COLO668 (cell line): Measurements from ENCODE around the gene ADGRD1.

Experiments used
- DNase-seq: peaks from one replicate; lab custom pipeline; 2025; ENCODE audit not compliant: unreplicated experiment; lab: John Stamatoyannopoulos, UW

ADGRD1 gene

DNA sequence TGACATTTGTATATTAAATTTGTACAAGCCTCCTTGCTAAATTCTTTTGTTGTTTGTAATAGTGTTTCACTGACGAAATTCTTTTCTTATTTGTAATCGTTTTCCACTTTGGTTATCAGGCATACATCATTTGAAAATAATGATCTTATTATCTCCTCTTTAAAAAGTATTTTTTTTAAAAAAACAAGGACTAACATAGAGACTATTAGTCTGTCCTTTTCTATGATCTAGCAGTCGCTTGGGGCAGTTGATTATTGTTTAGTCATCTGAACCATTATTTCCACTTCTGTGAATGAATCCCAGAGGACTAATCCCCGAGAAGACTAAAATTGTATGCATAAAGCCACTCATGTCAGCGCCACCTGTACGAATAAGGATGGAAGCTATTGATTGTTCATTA lies 11.5 kb downstream of the ADGRD1 start:
- DNase-seq, result no peak

DNA sequence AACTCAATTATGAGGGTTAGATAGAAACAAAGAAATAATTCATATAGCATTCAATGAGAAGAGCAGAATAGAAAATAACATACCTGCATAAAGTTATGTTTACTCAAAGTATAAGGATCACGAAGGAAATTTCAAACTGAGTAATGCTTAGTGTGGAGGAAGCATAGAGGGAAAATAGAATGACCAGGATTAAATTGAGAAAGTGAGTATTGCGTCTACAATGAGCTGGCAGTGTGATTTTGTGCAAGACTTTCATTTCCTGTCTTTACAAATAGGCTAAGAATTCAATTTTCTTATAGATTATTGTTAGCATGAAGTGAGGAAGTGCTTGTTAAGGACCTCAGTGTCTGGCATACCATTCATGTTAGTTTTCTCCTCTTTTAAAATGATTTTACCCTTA lies 12.0 kb downstream of the ADGRD1 start:
- no peak for DNase-seq

DNA sequence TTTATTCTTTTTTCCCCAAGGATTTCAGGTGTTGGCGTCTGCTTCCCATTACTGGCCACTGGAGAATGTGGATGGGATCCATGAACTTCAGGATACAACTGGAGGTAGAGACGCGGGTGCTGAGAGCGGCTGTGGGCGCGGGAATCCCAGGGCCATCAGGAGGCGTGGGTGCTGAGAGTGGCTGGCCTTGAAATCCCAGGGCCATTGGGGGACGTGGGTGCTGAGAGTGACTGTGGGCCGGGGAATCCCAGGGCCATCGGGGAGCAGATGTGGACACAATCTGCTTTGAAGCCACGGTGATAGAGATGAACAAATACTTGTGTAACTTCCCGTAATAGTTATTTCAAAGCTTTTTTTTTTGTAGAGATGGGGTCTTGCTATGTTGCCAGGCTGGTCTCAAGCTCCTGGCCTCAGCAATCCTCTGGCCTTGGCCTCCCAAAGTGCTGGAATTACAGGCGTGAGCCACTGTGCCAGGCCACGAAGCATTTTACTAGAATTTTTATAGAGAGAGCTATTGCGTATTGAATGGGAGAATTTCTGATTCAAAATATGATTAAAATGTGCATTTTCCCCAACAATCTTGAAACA lies 12.8 kb downstream of the ADGRD1 start:
- DNase-seq, result no peak

- no peak for DNase-seq
Measured at GRCh38 chr12:130967636-130968035, 13.9 kb downstream of the ADGRD1 start.

DNA sequence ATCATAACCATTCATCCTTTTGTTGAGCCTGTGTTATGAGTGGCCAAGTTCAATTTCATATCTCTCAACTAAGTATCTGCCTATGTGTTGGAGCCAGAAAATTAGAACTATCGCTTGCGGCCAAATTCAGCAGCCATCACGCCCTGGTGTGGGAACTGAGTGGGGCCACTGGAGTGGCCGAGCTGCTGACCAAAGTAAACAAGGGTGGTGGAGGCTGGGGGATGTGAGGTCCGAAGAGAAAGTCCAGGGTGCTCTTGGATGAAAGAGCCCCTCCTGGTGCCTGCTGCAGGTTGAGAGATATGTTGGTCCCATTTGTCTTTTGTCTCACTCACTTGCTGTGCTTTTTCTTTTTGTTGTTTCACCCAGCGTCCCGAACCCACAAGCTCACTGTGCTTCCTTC lies 14.9 kb downstream of the ADGRD1 start:
- no peak for DNase-seq

GRCh38 chr12:130969223-130969622 lies 15.5 kb downstream of the ADGRD1 start:
- no peak for DNase-seq

DNA sequence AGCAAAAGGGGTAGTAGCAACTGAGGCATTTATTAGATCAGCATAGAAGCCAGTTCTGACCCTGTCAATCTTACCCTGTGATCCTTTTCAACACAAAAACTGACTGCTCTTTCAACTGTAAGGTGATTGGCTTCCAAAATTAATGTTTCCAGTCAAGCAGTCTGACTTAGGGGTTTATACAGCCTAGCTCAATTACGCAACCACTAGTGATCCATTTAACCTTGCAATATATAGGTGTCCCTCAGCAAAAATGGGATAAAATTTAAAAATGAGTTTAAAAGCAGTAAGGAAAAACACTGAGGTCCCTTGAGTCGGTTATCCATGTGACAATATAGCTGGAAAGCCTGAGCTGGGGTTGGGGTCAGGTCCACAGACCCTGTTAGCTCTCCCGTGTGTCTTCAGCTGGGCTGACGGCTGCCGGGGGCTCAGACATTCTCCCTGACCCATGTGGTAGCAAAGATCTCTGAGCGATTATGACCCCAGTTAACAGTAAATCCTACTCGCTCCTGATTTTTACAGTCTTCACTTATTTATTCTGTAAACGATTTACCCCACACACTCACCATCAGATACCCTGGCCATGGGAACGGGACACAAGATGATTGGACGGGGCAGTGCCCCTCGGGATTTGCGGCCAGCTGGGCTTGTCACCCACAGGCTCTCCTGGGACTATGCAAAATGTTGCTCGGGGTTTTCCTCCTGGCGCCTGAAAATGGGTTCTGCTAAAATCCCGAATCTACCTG lies 16.6 kb downstream of the ADGRD1 start:
- DNase-seq, result no peak

- DNase-seq, result no peak
Measured at GRCh38 chr12:130970908-130971233, 17.2 kb downstream of the ADGRD1 start.

GRCh38 chr12:130971925-130972585 lies 18.3 kb downstream of the ADGRD1 start:
- DNase-seq, result no peak

DNA sequence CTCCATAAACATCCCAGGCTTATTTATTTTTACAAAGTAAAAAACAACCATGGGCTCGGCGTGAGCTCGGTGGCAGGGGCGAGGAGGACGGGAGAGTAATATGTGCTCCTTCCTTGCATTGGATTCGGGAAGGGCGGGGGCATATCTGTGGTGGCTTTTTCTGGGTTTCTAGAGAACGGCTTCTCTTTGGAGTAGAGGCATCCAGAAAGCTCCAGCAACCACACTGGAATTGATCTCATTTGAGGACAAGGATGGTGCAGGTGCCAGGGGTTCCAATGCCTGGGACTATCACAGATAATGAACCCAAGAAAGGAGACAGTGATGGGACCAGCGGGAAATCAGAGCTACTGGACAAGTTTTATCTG lies 18.9 kb downstream of the ADGRD1 start:
- no peak for DNase-seq

DNA sequence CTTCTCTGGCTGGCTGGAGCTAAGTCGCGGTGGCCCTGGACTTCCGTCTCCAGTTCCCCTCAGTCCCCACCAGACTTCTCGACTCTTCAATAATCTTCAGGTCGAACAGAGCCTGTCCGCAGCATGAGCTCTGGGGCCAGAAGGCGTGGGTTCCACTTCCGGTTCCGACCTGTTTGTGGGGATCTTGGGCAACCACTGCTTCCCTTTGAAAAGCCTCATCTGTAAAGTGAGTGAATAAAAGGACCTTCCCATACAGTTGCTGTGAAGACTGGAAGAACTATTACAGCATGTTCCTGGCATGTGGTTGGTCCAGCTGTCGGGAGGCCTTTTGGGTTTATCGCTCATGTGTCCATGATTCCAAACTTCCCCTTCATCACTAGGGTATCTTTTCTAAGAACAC lies 19.4 kb downstream of the ADGRD1 start:
- no peak for DNase-seq

- no peak for DNase-seq
Measured at GRCh38 chr12:130973906-130974305, 20.2 kb downstream of the ADGRD1 start.

DNA sequence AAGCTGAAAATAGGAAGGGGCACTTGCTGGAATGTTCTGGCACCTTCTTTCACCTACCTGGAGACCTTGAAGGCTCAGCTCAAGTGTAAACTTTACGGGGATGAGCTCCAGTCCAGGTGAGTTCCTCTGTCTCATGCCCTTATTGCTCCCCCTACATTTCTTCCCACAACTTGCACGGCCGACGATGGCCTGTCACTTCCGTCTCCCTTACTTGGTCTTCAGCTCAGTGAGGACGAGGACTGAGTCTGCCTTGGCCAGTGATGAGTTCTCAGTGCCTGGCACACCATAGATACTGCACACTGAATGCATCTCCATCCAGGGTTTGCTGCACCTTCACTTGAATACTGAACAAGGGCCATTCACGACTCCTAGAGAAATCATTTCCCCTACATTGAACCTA lies 21.4 kb downstream of the ADGRD1 start:
- no peak for DNase-seq

GRCh38 chr12:130976171-130976720 lies 22.5 kb downstream of the ADGRD1 start:
- no peak for DNase-seq

DNA sequence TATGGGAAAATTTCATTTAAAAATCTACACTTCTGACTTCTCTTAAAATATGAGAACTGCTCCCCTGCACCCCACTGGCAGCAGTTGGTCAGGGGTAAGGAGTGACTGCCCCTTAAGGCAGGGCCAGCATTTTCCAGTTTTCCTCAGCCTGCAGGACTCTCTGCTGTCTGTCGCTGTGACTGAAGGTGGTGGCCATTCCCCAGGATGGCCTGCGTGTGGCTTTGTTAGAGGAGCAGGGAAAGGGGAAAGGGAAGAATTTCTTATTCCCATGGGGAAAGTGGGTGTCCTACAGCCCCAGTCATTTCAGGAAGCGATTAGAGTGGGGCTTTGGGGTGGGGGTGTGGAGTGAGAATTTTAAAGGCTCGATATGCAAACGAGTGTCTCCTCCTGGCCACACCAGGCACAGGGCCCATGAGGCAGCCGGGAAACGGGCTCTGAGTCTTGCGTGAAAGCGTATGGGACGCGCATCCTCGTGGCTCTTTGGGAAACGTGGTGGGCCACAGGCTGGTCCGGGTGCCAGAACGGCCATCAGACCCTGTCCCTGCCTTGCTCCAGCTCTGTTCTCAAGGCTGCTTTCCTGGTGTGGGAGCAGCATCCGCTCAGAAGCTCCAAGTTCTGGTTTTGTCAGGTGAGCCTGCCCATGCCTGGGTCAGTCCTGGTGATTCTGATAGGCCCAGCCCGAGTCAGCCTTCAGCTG lies 23.5 kb downstream of the ADGRD1 start:
- no peak for DNase-seq

GRCh38 chr12:130977743-130978095 lies 24.0 kb downstream of the ADGRD1 start:
- DNase-seq, result no peak

DNA sequence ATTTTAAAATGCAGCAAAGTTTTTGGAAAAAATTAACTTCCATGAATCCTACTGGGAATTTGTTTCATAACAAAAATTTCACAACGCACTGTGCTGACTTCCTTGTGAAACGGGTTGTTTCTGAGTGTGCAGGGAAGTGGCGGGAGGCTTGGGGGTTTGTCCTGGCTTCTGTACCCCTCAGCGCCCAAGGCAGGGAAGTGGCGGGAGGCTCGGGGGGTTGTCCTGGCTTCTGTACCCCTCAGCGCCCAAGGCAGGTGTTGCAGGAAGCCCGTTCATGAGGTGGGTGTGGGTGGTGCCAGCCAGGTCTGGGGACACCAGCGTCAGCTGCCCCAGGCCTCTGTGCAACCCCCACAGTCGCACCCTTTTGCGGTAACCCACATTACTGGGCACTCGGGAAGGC lies 25.1 kb downstream of the ADGRD1 start:
- no peak for DNase-seq

- DNase-seq, result no peak
Measured at GRCh38 chr12:130981074-130981742, 27.5 kb downstream of the ADGRD1 start.

- DNase-seq, result no peak
Measured at GRCh38 chr12:130981911-130982310, 28.2 kb downstream of the ADGRD1 start.

- DNase-seq, result no peak
Measured at GRCh38 chr12:130982565-130983225, 29.0 kb downstream of the ADGRD1 start.
